AG09309 (cell line): ENCODE measurements around the gene RAD18.

ENCODE experiments used
- DNase-seq: peaks from one replicate; pipeline ENCODE4 v3.0.0-alpha.2; 2010; ENCODE audit warnings: low read depth
- H3K4me3 ChIP-seq: 2 replicates; pipeline ENCODE4 v1.5.1; 2011; ENCODE audit warnings: mild to moderate bottlenecking, low read depth, low read length, moderate library complexity; ENCODE audit not compliant: control insufficient read depth
- TF ChIP-seq, protein P1 (sequence below): IDR thresholded peaks from 2 replicates; pipeline ENCODE4 v1.5.1; 2011; ENCODE audit warnings: mild to moderate bottlenecking, low read depth, low read length, inconsistent platforms; ENCODE audit not compliant: insufficient read depth, control insufficient read depth; ENCODE audit errors: missing control alignments

RAD18 gene

DNA sequence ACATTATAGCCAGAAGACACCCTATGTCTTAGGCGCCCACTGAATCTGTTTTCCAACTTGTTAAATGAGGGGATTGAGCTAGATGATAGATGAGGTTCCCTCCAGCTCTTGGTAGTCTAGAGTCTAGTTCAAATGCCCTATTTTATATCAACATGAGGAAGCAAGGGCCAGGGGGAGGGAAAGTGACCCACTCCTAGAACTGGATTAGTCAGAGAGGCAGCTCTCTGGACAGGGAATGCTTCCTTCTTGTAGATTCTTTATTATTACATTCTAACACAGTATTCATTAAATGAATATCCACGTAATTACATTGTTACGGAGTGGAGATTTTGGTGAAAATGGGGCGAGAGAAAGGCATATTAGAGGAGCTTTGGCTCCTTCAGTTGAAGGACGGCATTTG is 89.5 kb downstream of the RAD18 start:
- TF ChIP-seq, protein P1, sequence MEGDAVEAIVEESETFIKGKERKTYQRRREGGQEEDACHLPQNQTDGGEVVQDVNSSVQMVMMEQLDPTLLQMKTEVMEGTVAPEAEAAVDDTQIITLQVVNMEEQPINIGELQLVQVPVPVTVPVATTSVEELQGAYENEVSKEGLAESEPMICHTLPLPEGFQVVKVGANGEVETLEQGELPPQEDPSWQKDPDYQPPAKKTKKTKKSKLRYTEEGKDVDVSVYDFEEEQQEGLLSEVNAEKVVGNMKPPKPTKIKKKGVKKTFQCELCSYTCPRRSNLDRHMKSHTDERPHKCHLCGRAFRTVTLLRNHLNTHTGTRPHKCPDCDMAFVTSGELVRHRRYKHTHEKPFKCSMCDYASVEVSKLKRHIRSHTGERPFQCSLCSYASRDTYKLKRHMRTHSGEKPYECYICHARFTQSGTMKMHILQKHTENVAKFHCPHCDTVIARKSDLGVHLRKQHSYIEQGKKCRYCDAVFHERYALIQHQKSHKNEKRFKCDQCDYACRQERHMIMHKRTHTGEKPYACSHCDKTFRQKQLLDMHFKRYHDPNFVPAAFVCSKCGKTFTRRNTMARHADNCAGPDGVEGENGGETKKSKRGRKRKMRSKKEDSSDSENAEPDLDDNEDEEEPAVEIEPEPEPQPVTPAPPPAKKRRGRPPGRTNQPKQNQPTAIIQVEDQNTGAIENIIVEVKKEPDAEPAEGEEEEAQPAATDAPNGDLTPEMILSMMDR = no peak
- no peak overlapping the region; the same call in 1 of the 2 replicates for H3K4me3 ChIP-seq
- no peak for DNase-seq

DNA sequence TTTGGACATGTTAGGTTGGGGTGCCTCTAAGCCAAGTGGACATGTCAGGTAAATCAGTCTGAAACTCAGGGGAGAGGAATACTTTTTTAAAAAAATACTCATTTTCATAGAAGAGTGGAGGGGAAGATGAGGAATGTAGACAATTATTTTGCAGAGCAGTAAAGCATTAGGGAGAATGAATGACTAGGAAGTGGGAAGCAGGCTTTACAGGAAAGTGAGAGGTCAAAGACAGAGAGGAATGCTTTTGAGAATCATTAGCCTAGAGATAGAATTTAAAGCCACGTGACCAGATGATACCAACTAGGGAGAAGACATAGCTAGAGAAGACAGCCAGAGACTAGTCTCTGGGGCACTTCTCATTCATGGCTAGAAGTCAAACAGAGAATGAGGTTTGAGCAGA is 91.0 kb downstream of the RAD18 start:
- TF ChIP-seq, protein P1 = no peak
- H3K4me3 ChIP-seq = no peak overlapping the region
- no peak for DNase-seq

- TF ChIP-seq, protein P1 = no peak
- H3K4me3 ChIP-seq = no peak overlapping the region
Observed at GRCh38 chr3:8871306-8871705, 92.0 kb downstream of the RAD18 start.

DNA sequence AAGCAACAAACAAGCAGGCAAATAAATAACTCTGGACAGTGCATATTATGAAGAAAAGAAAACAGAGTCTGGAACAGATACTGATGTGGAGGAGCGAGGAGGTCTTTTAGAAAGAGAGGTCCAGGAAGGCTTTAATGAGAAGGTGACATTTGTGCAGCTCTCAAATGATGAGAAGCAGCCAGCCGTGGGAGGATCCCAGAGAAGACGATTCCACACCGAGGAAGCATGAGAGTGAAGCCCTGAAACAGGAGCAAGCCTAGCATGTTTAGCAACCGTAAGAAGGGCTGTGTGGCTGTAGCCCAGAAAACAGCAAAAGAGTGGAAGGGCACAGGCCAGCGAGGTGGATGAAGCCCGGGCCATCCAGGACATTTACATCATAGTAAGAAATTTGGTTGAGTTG is 93.1 kb downstream of the RAD18 start:
- H3K4me3 ChIP-seq = no peak overlapping the region
- TF ChIP-seq, protein P1 = no peak

More at GRCh38 chr3:8871306-8871705, 92.0 kb downstream of the RAD18 start:
- no peak for DNase-seq

GRCh38 chr3:8869613-8870012 is 93.7 kb downstream of the RAD18 start:
- peak; percentile 82 for DNase-seq
- TF ChIP-seq, protein P1 = no peak
- H3K4me3 ChIP-seq = no peak overlapping the region

More for the DNA sequence above, 93.1 kb downstream of the RAD18 start:
- no peak for DNase-seq

GRCh38 chr3:8868996-8869395 is 94.3 kb downstream of the RAD18 start:
- TF ChIP-seq, protein P1 = no peak
- DNase-seq = no peak
- no peak overlapping the region for H3K4me3 ChIP-seq

DNA sequence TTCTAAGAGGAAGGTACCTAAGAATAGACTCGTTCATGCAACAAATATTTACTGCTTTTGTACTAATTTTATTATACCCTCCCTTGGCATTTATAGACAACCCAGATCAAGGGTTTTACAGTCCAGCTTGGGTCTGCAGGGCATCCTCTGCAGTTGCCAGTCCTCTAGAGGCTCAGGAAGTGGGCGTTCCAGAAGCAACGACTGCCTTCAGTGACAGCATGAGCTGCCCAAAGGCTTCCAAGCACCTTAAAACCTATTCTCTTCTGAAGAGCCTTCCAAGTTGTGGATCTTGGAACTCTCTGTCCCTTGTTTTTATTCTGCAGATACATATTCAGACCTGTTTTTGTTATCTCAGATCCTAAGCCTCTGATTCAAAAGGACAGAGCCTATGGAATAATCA is 95.6 kb downstream of the RAD18 start:
- H3K4me3 ChIP-seq = no peak overlapping the region
- TF ChIP-seq, protein P1 = no peak
- DNase-seq = no peak
